NCI-H82 treated with DMSO at 0.1 percent for 48 hours (cell line): Measurements from ENCODE around the gene WNT5B.

Source experiments
- DNase-seq: peaks from one replicate; lab custom pipeline; 2025; ENCODE audit not compliant: unreplicated experiment; lab: John Stamatoyannopoulos, UW

The WNT5B gene

DNA sequence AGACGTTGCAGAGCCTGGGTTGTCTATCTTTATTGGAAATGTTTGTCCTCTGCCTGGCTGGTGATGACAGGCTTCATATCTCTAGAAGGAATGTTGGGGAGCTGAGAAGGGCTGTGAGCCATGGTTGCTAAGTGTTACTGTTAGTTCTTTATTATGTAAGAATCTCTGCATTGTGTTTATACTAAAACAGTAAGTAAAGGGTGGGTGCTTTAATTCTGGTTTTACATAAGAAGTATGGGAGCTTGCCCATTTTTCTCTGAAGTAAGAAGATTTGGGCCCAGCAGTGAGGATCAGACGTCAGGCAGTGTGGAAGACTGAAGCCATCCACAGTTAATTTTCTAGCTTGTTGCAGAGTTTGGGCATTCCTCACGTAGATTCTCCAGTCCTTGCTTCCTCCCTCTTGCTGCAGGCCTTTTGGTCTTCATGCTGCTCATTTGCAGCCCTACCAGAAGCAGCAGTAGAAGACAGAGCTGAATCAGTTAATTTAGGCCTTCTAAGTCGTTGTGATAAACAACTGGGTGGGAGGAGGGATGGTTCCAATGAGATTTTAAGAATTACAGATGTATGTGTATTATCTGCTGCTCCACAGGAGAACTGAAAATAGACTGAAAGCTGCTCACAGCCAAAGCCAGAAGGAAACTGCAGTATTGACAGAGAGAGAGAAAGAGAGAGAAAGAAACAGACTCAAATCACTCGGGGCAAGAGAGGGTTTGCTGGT is 21.4 kb downstream of the WNT5B start:
- DNase-seq: no peak

DNA sequence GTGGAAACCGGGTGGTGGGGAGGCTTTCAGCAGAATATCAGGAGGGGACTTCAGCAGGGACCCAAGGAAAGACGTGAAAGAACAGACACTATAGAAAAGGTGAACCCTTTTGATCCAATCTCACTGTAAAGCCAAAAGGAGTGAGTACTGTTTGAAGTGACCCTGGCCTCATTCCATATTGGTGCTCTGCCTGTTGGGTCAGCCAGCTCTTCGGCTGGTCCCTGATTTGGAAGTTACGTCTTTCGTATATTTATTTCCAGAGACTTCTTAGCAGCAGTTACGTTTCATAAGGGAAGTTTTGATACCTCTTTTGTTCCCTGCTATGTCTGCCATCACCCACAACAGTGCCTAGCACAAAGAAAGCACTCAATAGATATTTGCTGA is 21.9 kb downstream of the WNT5B start:
- DNase-seq: no peak

DNA sequence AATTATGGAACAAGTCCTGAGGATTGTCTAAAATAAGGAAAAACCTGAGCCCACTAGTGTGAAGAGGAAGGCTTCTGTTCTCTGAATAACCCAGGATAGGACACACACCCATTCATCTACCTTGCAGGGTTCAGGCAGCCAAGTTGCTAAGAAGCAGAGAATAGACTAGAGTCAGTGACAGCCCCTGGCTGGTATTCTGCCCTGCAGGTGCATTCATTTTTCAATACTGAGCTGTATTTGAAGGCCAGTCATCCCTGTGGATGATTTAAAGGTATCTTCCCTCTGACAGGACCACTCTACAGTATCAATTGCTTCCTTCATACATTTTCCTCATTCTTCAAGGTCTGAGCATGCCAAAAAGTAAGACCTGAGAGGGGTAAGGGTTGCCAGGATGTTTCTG is 22.9 kb downstream of the WNT5B start:
- no peak for DNase-seq

DNA sequence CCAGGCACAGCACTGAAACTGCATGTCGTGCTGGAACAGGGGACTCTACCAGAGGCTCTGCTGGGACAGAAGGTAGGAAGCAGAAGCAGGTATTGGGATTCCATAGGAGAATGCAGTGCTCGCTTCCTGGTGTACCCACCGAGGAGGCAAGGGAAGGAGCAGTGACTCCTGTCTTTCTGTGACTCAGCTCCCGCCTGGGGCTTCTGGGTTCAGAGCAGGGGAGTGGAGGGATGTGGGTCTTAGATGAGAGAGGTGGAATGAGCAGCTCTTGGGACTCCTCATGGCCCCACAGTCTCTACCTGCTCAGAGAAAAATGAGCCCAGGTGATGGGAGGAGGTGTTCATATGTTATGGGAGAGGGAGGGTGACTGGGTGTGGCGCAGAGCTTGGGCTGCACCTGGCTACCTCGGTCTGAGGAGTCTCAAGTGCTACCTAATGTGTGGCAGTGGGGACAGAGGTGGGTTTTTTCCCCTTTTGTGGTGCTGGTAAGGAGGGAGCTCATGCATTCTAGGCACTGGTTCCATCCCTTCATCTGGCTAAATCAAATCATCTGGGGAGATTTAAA is 26.3 kb downstream of the WNT5B start:
- DNase-seq: no peak

DNA sequence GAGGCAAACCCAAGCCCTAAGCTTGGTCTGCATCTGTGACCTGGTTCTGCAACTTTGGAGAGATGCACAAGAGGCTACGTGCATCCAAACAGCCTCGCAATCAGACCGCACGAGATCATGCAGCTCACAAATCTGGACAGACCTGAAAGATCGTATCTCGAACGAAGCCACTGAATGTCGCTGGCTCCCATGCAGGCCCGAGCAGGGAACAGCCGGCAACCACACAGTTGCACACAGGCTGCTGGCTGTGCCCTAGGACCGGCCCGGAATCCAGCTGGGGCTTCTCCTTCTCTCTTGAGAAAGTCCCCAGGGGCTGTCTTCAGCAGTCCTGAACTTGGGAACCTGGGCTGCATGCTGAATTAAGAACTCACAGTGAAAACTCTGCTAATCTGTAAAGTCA is 27.9 kb downstream of the WNT5B start:
- no peak for DNase-seq

DNA sequence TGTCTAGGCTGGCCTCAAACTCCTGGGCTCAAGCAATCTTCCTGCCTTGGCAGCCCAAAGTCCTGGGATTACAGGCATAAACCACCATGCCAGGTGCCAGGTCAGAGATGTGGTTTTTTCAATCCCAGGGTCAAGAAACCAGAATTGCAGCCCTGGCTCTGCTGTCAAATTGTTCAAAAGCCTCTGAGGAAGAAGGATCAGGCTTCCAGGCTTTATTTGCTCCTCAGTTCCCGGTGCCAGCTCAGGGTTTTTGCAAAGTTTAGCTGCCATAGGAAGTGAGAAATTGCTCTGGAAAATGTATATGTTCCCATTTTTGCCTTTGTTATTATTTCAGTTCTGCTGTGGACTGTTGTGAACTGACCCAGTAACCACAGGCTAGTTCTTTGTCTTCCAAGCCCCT is 28.7 kb downstream of the WNT5B start:
- no peak for DNase-seq

DNA sequence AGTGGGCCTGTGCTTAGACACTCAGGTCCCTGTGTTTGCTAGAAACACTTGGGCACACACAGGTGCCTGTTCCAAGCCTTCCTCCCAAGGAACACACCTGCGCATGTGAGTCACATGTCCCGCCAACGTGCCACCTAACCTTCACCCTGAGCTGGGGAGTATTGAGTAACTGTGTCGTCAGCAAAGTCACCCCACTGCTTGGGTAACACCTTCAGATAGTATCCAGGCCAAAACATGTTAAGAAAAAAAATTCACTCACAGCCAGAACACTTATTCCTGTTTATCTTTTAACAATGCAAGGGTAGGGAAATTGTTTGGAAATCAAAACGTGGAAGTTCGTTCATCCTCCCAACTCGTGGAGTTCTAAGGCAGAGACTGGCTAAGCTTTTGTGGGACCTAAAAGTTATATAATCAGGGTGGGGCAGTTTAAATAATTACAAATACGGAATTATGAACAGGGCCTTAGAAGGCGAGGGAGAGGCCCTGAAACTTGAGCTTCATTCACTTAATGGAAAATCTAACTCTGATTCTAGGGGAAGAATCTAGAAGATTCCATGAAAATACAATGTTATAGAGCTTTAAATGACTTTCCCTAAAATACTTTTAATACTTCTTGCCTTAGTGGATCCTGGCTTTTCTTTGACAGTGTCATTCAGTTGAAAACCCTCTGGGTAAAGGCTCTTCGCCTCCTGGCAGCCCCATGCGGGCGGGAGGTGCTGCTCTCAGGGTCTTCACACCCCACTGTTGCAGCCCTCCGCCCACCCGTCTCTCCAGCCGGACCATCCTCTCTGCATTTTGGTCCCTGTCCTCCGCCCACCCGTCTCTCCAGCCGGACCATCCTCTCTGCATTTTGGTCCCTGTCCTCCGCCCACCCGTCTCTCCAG is 31.5 kb downstream of the WNT5B start:
- no peak for DNase-seq

DNA sequence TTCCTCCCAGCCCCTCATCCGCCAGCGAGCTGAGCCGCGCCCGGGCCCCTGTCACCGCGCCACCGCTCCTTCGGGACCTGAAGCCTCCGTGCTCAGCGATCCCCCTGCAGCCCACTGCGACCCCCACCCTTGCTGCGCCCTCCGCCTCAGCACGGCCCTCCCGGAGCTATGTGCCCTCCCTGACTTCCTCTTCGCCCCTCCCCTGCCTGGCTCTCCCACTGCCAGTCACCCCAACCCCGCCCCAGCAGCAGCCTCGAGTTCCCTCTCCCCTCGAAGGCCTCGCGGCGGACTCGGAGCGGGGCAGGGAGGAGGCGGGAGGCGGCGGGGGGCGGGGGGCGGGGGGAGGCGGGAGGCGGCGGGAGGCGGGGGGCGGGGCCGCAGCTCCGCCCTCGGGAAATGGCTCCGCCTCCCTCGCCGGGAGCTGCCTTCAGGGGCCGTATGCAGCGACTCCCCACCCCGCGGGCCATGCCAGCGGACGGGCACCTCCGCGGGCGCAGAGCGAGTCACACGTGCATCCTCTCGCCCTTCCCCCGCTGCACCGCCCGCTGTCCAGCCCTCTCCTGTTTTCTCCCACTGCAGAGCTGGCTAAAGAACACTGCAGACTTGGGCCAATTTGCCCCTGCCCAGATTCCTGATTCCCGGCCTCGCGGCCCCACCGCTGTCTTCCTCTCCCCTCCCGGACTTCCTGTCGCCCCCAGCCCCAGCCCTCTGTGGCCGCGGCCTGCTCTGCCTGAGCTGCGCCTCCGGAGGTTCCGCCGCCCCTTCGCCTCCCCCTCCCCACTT is 32.7 kb downstream of the WNT5B start:
- DNase-seq: peak; percentile 53

DNA sequence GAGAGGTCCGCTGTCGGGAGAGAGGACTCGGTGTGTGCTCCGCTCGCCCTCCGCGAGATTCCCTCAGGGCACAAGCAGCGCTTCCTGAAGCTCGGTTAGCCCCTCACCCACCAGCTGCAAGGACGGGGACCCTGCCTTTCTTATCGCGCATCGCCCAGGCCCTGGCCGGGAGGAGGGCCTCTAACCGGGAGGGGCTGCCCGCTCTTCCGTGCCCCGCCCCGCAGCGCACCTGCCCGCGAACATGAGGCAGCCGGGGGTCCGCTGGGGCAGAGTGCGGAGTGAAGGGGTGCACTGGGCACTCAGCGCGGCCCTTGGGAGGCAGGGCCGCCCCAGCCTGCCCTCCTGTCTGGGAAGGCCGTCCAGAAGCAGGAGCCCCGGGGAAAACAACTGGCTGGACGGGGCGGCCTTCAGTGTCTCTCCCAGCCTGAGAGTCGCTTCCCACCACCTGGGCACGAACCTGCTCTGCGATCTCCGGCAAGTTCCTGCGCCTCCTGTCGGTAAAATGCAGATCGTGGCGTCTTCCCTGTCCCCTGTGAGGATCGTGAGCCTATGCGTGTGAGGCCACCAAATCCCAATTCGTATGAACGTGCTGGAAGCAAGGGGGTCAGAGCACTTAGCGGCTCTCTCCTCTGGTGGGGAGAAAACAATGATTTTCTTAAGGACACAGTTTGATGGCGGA is 33.9 kb downstream of the WNT5B start:
- DNase-seq: peak; percentile 24

DNA sequence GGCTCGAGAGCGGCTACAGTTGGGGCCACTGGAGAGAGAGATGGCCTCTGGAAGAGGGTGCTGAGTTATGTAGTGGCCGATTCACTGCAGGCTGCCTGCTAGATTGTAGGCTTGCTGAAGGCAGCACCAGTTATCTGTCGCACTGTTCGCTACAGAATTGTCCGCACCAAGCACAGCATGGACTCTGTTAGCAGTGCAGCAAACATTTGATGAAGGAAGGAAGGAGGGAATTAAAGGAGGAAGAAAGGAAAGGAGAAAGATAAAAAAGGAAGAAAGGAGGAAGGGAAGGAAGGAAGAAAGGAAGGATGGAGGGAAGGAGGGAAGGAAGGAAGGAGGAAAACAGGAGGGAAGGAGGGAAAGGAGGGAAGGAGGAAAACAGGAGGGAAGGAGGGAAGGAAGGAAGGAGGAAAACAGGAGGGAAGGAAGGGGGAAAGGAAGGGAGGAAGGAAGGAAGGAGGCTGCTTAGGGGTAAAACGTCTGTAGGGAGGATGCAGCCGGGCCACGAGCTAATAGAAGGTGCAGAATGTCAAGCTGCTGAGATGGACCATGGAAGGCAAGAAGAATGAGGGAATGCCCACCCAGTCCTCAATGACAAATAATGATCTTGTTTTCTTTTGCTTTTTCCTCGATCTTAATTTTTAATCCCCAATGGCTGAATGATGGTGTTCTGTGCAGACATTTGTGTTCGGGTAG is 34.6 kb downstream of the WNT5B start:
- DNase-seq: no peak

DNA sequence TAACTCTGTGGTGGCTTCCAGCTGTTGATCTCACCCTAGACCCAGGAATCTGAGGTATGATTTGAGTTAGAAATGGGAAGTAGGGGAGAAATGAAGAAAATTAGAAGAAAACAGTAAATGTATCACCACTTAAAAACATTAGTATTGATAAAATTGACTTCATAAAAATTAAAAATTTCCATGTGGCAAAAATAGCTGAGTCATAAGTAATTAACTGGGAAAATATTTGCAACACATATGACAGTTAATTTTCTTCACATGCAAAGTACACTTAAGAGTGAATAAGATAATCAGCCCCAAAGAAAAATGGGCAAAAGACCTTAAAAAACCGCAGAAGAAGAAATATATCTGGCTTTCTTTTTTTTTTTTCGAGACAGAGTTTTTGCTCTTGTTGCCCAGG is 36.3 kb downstream of the WNT5B start:
- DNase-seq: no peak

DNA sequence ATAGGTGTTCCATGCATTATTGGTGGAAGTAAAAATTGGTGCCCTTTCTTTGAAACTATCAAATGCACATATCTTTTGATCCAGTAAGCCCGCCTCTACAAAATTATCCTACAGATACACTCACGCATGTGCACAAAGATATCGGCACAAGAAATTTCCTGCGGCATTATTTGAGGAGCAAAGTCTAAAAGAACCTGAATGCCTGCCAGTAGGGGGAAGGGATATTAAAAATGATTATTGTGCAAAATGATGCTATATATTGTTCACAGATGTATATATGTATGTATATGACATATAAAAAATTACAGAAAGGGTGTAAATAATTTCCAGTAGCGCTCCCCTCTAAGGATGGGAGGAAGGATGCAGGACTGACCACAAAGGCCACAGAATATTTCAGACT is 37.2 kb downstream of the WNT5B start:
- DNase-seq: no peak

DNA sequence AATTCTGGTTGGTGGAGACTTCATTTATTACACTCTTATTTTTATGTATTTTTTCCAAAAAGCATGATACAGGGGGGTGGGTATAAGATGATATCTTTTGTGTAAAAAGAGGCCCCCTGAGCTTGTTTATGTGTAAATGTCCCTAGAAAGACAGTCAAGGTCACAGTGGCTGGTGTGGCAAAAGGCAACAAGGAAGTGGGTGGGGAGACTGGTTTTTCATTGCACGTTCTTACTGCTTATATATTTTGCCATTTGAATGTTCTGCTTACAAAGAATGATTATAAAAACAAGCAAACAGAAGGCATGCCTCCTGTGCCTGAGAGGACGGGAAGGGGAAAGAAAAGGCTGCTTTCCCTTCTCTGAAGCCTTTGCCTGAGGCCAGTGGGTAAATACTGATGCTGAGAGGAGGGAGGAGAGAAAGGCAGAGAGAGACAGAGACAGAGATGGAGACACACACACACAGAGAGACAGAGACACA is 37.7 kb downstream of the WNT5B start:
- no peak for DNase-seq

DNA sequence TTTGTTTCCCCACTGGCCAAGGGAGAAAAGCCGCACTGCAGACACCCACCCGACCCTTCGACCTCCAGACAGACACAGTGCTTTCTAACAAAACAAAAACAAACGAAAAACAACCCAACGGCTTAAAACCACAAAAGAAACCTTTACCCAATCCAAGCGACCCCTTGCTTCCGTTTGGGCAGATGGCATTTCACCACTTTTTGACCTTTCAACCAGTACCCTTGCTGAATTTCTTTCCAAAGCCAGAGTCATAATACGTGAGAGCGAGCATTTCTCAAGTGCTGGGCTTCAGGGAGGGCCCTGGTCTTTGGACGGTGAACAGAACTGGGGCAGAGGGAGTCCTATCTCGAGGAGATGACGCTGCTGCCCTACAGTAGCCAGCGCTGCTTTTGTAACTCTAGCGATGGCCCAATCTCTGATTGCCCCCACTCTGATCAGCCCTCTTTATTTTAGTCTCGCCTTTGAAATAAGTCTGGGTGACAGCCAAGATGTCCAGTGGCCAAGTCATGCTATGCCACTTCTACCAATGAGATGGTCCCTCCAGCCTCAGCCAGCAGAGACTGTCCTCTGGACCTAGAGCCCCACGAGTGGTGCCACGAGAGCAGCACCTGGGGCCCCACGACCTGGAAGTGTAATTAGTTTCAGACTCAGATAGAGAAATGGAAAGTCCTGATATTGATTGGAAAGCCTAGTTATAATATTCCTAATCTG is 40.0 kb downstream of the WNT5B start:
- DNase-seq: no peak

DNA sequence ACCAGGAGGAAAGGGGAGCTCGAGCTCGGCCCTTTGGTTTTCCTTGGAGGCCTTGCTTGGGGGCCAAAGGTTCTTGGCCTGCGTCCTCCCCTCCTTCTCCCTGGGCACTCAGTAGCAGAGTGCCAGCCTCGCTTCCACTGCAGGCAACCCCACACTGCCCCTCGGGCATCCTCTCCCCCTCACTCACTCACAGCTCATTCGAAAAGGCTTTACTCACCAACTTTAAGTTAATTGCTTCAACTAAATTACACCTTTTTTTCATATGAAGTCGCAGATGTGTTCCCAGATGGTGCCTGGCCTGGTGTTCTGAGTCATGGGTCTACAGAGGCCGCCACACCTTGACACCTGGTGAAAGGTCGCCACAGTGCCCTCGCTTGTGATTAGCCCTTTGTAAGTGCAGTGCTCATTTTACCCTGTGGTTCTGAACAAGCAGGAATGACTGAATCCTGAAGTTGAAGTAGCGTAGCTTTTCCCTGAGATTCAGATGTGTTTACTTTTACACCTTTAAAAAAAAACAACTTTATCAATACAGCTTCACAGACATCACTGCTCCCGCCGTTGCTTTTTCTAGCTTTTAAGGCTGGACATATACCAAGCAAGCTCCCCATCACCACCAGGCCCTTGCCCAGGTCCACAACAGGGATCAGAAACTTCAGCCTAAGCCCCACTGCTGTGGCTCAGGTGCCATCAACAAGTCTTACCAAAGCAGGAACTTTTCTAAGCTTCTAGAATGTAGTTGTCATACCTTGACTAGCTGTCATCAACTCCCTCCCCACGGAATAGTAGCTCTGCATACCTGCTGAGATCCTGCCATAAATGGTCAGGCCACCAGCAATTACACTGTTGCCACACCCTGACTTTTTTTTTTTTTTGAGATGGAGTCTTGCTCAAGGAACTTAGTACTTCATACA is 41.6 kb downstream of the WNT5B start:
- no peak for DNase-seq

DNA sequence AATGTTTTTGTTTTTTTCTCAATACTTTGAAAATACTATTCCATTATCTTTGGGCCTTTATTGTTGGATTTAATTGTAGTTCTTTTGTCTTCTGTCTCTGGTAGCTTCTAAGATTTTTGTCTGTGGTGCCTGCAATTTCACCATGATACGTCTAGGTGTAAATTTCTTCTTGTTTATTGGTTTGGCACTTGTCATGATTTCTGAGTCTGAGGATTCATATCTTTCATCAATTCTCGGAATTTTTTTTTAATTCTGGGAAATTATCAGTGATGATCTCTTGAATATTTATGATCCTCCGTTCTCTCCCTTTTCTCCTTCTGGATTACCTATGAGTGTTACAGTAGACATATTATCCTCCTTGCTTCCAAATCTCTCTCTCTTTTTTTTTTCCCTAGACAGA is 47.0 kb downstream of the WNT5B start:
- DNase-seq: no peak

DNA sequence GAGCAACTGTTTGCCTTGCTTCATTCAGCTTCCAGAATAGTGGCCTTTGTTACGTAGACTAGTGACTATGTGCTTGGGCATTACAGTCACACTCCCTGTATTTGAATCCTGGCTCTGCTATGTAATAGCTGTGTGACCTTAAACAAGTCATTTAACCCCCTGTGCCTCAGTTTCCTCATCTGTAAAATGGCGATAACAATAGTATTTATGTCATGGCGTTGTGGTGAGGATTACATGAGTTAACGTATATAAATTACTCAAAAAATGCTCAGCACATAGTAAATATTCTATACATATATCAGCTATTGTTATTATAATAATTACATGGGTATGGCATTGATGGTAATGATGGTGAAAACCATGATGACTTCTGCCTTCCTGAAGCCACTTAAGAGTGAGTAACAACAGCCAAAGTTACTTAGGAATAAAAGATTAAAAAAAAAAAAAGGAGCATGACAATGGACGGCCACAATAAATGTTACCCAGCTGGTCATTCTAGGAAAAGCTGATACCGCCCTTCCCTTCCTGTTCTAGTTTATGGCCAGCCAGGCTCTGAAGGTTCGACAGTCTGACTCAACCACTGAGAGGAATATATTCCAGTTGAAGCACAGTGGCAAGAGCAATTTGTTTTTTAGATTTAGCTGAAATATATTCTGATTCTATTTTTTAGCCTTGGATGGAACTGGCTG is 51.9 kb downstream of the WNT5B start:
- no peak for DNase-seq

DNA sequence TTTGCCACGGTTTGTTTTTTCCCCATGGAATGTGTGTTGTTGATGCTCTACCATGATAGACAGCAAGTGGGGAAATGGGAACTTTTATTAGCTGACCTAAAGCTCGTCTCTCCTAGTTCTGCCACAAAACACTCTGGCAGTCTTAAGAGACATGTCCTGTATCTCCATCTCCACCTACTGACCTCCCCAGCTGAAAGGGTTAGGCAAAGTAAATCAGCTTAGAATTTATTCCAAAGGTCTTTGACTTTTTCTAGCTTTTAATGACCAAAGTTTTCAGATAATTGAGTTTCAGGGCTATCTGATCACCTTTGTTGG is 52.4 kb downstream of the WNT5B start:
- DNase-seq: no peak
